ENCODE measurements around the gene SCGB3A1. TPM values are rescaled to one million over a fixed set of nuclear protein-coding genes. Genes with fewer than 3 reads are reported as not detected.

The SCGB3A1 gene
- total and polyA plus RNA-seq, 2 donors, result 0.32 TPM; not detected in 1

- WGBS, result 90% methylated on average over 3 of the region's 3 CpGs
- no peaks in the 10 kb centered on the region for H3K36me3 ChIP-seq (ENCODE audit: insufficient read depth)
- no peak overlapping the region for H3K27ac ChIP-seq (ENCODE audit: low read depth)
These were observed 27.3 kb downstream of the SCGB3A1 start for GRCh38 chr5:180563994-180564393.

DNA sequence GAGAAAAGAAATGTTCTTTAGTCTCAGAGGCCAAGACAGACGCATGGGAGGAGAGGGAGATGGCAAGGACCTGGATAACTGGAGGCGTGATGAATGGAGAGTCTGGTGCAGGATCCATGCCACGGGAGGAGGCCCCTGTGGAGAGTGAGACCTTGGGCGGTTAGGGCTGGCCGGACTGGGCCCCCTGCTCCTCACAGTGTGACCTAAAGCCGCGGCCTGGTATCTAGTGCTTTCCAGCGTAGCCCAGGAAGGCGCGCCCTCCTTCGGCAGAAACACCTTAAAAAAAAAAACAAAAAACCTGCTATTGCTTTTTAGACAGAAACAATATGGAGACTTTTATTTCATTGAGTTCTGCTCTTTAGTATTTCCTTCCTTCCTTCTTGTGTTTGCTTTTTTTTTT is 33.1 kb downstream of the SCGB3A1 start:
- Histone ChIP-seq H3K4me1 (ENCODE audit: insufficient read depth) (no peaks in the 10 kb centered on the region), H3K4me3 (ENCODE audit: low read depth, low read length) (no peak overlapping the region), H3K27ac (ENCODE audit: low read depth) (no peak overlapping the region), H3K36me3 (ENCODE audit: insufficient read depth) (peaks cover 2% of the 10 kb centered on the region)
- DNase-seq (ENCODE audit: extremely low spot score), result no peak
- WGBS, result 95% methylated on average over 11 of the region's 11 CpGs

More at GRCh38 chr5:180563994-180564393, 27.3 kb downstream of the SCGB3A1 start:
- no peak for DNase-seq (ENCODE audit: extremely low spot score)
- no peaks in the 10 kb centered on the region for H3K4me1 ChIP-seq (ENCODE audit: insufficient read depth)
- H3K4me3 ChIP-seq (ENCODE audit: low read depth, low read length), result no peak overlapping the region

DNA sequence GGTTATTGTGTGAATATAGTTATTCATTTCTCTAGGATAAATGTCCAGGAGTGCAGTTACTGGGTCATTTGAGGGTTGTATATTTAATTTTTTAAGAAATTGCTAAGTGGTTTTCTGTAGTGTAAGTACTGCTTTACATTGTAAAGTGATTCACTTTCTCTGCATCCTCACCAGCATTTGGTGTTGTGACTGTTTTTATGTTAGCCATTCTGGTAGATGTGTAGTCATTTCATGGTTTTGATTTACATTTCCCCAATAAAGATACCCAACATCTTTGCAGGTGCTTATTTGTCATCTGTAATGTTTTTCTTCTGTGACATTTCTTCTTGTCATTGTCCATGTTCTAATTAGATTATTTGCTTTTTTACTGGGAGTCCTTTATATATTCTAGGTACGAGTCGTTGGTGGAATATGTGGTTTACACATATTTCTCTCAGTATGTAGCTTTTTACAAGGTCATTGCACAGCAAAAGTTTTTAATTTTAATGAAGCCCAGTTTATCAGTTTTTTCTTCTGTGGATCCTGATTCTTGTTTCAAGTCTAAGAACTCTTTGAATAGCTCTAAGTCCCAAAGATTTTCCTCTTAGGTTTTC is 34.0 kb downstream of the SCGB3A1 start:
- H3K27ac ChIP-seq (ENCODE audit: low read depth), result no peak overlapping the region
- H3K4me3 ChIP-seq (ENCODE audit: low read depth, low read length), result no peak overlapping the region
- no peak for DNase-seq (ENCODE audit: extremely low spot score)
- H3K36me3 ChIP-seq (ENCODE audit: insufficient read depth), result peaks cover 4% of the 10 kb centered on the region
- no peaks in the 10 kb centered on the region for H3K4me1 ChIP-seq (ENCODE audit: insufficient read depth)
- 93% methylated on average over 2 of the region's 2 CpGs for WGBS

DNA sequence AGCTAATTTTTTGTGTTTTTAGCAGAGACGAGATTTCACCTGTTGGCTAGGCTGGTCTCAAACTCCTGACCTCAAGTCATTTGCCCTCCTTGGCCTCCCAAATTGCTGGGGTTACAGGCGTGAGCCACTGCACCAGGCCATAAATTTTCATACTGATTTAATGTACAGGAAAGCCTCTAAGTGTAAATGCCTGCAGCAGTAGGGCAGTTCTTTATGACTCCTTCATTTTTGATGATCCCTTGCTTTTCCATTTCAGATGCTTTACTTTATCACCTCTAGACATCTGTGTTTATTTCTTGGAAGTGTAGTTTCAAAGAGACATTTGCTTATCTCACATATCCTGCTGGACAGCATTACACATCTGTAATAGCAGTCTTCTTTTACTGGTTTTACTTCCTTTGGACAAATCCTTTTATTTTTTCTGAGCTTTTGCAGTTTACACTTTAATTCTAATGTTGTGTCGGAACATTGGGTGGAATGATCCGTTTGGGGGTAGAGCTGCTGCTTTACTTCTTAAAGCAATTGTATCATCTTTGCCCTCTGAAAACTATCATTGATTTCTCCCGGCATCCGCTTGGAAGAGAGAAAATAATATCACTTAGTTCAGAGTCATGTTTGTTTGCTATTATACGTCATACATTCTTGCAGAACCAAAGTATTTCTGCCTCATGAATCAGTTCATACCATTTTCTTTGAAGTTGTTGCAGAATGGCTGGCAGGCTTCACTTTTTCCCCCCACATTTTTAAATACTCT is 36.0 kb downstream of the SCGB3A1 start:
- no peaks in the 10 kb centered on the region for H3K4me1 ChIP-seq (ENCODE audit: insufficient read depth)
- H3K27ac ChIP-seq (ENCODE audit: low read depth), result no peak overlapping the region
- H3K4me3 ChIP-seq (ENCODE audit: low read depth, low read length), result no peak overlapping the region
- no peak for DNase-seq (ENCODE audit: extremely low spot score)
- peaks cover 4% of the 10 kb centered on the region for H3K36me3 ChIP-seq (ENCODE audit: insufficient read depth)
- whole genome bisulfite sequencing, result 60% methylated on average over 7 of the region's 7 CpGs

GRCh38 chr5:180553530-180553929 is 37.8 kb downstream of the SCGB3A1 start:
- no peak for DNase-seq (ENCODE audit: extremely low spot score)
- Histone ChIP-seq H3K4me3 (ENCODE audit: low read depth, low read length) (no peak overlapping the region), H3K27ac (ENCODE audit: low read depth) (no peak overlapping the region), H3K36me3 (ENCODE audit: insufficient read depth) (peaks cover 4% of the 10 kb centered on the region), H3K4me1 (ENCODE audit: insufficient read depth) (no peaks in the 10 kb centered on the region)
- WGBS, result 88% methylated on average over 3 of the region's 3 CpGs

- DNase-seq (ENCODE audit: extremely low spot score), result no peak
- 66% methylated on average over 3 of the region's 3 CpGs for WGBS
- Histone ChIP-seq H3K27ac (ENCODE audit: low read depth) (no peak overlapping the region), H3K36me3 (ENCODE audit: insufficient read depth) (peaks cover 4% of the 10 kb centered on the region), H3K4me3 (ENCODE audit: low read depth, low read length) (no peak overlapping the region), H3K4me1 (ENCODE audit: insufficient read depth) (no peaks in the 10 kb centered on the region)
These were observed 42.7 kb downstream of the SCGB3A1 start for GRCh38 chr5:180548563-180548962.

DNA sequence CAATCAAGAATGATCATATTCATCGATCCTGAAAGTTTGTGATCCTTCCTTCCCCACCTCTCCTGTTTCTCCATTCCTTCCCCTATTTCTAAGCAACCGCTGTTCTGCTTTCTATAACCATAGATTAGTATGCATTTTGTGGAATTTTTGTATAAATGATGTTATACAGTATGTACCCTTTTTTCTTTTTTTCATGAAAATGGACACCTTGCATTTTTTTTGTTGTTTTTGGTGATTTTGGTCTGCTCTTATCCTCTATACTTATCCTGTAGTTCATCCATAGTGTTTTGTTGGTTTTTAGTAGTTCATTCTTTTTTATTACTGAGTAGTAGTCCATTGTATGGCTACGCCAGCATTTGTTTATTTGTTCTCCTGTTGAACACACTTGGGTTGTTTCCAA is 46.1 kb downstream of the SCGB3A1 start:
- no peak overlapping the region for H3K4me3 ChIP-seq (ENCODE audit: low read depth, low read length)
- 96% methylated on average over 3 of the region's 3 CpGs for WGBS
- no peak overlapping the region for H3K27ac ChIP-seq (ENCODE audit: low read depth)
- no peak for DNase-seq (ENCODE audit: extremely low spot score)
- no peaks in the 10 kb centered on the region for H3K4me1 ChIP-seq (ENCODE audit: insufficient read depth)
- no peaks in the 10 kb centered on the region for H3K36me3 ChIP-seq (ENCODE audit: insufficient read depth)

- Histone ChIP-seq H3K4me3 (ENCODE audit: low read depth, low read length) (no peak overlapping the region), H3K36me3 (ENCODE audit: insufficient read depth) (peaks cover 2% of the 10 kb centered on the region), H3K27ac (ENCODE audit: low read depth) (no peak overlapping the region), H3K4me1 (ENCODE audit: insufficient read depth) (no peaks in the 10 kb centered on the region)
- 91% methylated on average over 9 of the region's 9 CpGs for WGBS
- no peak for DNase-seq (ENCODE audit: extremely low spot score)
These were observed 49.6 kb downstream of the SCGB3A1 start for GRCh38 chr5:180541710-180542109.

Other genes with a start within 250 kb of the SCGB3A1 start
- 14.9 TPM for gene GFPT2, start 238.2 kb downstream of the SCGB3A1 start, total RNA-seq
- gene GFPT2, start 238.2 kb downstream of the SCGB3A1 start, polyA plus RNA-seq, result 28.0 TPM
- gene CNOT6, start 97.1 kb downstream of the SCGB3A1 start, total RNA-seq, result 35.4 TPM
- gene CNOT6, start 97.1 kb downstream of the SCGB3A1 start, polyA plus RNA-seq, result 9.4 TPM
- 18.2 TPM for gene FLT4, start 58.1 kb upstream of the SCGB3A1 start, total RNA-seq
- 8.4 TPM for gene FLT4, start 58.1 kb upstream of the SCGB3A1 start, polyA plus RNA-seq
- gene OR2Y1, start 148.6 kb upstream of the SCGB3A1 start, total RNA-seq, result not detected
- not detected for gene OR2Y1, start 148.6 kb upstream of the SCGB3A1 start, polyA plus RNA-seq
- 50.6 TPM for gene MGAT1, start 211.3 kb upstream of the SCGB3A1 start, total RNA-seq
- gene MGAT1, start 211.3 kb upstream of the SCGB3A1 start, polyA plus RNA-seq, result 179 TPM

Data from urinary bladder (tissue), 4 donors.